MCF 10A (cell line): ENCODE measurements around the gene RACK1. TPM values are rescaled to one million over a fixed set of nuclear protein-coding genes. Genes with fewer than 3 reads are reported as not detected.

Source experiments
- BruUV-seq: library from RNA; stranded (reverse); fragments of 400-500 nt; replicated peaks from 2 replicates; lab custom pipeline; 2021; lab: Mats Ljungman, UMichigan
- CTCF ChIA-PET: fragments of 300-600 bp; sonication (Branson Sonifier 250); formaldehyde crosslinking; extraction: SDS; loops from one replicate; lab custom pipeline; 2021; ENCODE audit warnings: antibody characterized with exemption, inconsistent platforms; lab: Yijun Ruan, JAX
- POLR2A ChIA-PET: fragments of 300-600, 350-650 bp; sonication (Branson Sonifier 250); formaldehyde crosslinking; extraction: SDS; loops from one replicate; lab custom pipeline; 2020; ENCODE audit warnings: antibody characterized with exemption, inconsistent platforms; lab: Yijun Ruan, JAX
- DNase-seq: peaks from one replicate; pipeline ENCODE4 v3.0.0-alpha.2; 2018; ENCODE audit not compliant: unreplicated experiment
- H3K27ac Mint-ChIP-seq: one replicate; pipeline ENCODE4 v1.8.0; 2022; ENCODE audit warnings: mild to moderate bottlenecking, low read depth, mixed read lengths; ENCODE audit not compliant: unreplicated experiment
- H3K27me3 Mint-ChIP-seq: one replicate; pipeline ENCODE4 v1.8.0; 2022; ENCODE audit warnings: mixed read lengths; ENCODE audit not compliant: insufficient read depth, unreplicated experiment
- H3K36me3 Mint-ChIP-seq: one replicate; pipeline ENCODE4 v1.8.0; 2022; ENCODE audit warnings: mild to moderate bottlenecking, moderate library complexity, mixed read lengths; ENCODE audit not compliant: insufficient read depth, unreplicated experiment
- H3K4me1 Mint-ChIP-seq: one replicate; pipeline ENCODE4 v1.8.0; 2022; ENCODE audit warnings: mixed read lengths; ENCODE audit not compliant: insufficient read depth, unreplicated experiment
- H3K4me3 Mint-ChIP-seq: one replicate; pipeline ENCODE4 v1.8.0; 2022; ENCODE audit warnings: mild to moderate bottlenecking, moderate library complexity, mixed read lengths; ENCODE audit not compliant: unreplicated experiment
- H3K9me3 Mint-ChIP-seq: one replicate; pipeline ENCODE4 v1.8.0; 2022; ENCODE audit warnings: mixed read lengths; ENCODE audit not compliant: unreplicated experiment
- intact Hi-C: fragments of 100-400 bp; cut with micrococcal nuclease; formaldehyde crosslinking; loops from 2 replicates; pipeline ENCODE4 v1.14.1; 2022
- total RNA-seq: library from RNA; stranded (reverse); gene quantifications from 2 replicates; pipeline ENCODE4 v1.2.3, GENCODE V29; 2022
- TF ChIP-seq, protein P1 (sequence below): fragments of 200-600 bp; IDR thresholded peaks from one replicate; pipeline ENCODE4 v1.8.0; 2022; ENCODE audit warnings: antibody characterized with exemption, mild to moderate bottlenecking; ENCODE audit not compliant: unreplicated experiment

RACK1 gene
- total RNA-seq, 1 experiment from 2014 or later, result 4,050 TPM

DNA sequence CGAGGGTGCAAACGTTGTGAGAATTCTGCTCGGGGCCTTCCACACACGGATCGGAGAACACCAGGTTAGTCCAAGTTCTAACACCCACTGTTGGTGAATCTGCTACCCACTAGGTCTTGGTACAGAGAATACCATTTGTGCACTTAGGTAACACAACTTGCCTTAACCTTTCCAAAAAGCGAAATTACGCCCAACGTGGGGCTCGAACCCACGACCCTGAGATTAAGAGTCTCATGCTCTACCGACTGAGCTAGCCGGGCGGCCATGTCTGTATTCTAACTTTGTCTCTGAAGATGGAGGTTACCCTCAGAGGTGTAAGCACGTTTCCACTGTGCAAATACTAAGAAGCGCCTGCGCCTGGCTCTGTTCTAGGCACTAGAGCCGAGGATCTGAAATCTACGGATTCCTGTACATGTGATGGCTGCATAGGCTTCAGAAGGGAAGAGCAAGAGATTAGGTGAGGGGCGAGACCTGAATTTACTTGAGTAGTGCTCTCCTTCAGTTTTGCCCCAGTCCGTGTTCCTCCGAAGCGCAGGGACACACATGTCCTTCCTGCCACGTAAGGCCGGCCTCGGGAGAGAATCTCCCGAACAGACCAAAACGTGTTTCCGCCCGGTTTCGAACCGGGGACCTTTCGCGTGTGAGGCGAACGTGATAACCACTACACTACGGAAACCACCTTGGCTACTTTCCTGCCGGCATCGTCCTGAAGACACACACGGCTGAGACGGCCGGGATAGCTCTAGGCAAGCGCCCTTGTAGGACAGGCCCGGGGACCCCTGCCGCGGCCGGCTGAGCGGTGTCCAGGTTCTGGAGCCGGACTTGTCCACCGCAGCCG is 21.7 kb downstream of the RACK1 start:
- Mint-ChIP-seq H3K36me3 (peaks cover 44% of the 10 kb centered on the region), H3K4me1 (peaks cover 32% of the 10 kb centered on the region), H3K27ac (peak overlapping the region; percentile 91), H3K4me3 (peak overlapping the region; percentile 91), H3K27me3 (no peaks in the 10 kb centered on the region), H3K9me3 (no peaks in the 10 kb centered on the region)
- peak; percentile 98 for DNase-seq
- TF ChIP-seq, protein P1, sequence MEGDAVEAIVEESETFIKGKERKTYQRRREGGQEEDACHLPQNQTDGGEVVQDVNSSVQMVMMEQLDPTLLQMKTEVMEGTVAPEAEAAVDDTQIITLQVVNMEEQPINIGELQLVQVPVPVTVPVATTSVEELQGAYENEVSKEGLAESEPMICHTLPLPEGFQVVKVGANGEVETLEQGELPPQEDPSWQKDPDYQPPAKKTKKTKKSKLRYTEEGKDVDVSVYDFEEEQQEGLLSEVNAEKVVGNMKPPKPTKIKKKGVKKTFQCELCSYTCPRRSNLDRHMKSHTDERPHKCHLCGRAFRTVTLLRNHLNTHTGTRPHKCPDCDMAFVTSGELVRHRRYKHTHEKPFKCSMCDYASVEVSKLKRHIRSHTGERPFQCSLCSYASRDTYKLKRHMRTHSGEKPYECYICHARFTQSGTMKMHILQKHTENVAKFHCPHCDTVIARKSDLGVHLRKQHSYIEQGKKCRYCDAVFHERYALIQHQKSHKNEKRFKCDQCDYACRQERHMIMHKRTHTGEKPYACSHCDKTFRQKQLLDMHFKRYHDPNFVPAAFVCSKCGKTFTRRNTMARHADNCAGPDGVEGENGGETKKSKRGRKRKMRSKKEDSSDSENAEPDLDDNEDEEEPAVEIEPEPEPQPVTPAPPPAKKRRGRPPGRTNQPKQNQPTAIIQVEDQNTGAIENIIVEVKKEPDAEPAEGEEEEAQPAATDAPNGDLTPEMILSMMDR, result no peak
- ChIA-PET POLR2A (interaction anchor here (0.6 to 11.0 kb wide), 23 partner anchors 7 to 421 kb away, joined by 3 to 374 read pairs (median 5); partner anchors contain the start of genes MGAT1, RACK1, TRIM52 and TRIM7), CTCF (interaction anchor here (0.5 to 1.6 kb wide), 3 partner anchors 15 to 29 kb away, joined by 3 to 5 read pairs (median 4); no protein-coding TSS in a partner anchor)
- intact Hi-C loops, result loop anchor here (1.0 to 2.0 kb wide), 5 partner anchors 15 to 63 kb away; partner anchors contain the start of gene TRIM52
- BruUV-seq, result TSS peak; percentile 70

DNA sequence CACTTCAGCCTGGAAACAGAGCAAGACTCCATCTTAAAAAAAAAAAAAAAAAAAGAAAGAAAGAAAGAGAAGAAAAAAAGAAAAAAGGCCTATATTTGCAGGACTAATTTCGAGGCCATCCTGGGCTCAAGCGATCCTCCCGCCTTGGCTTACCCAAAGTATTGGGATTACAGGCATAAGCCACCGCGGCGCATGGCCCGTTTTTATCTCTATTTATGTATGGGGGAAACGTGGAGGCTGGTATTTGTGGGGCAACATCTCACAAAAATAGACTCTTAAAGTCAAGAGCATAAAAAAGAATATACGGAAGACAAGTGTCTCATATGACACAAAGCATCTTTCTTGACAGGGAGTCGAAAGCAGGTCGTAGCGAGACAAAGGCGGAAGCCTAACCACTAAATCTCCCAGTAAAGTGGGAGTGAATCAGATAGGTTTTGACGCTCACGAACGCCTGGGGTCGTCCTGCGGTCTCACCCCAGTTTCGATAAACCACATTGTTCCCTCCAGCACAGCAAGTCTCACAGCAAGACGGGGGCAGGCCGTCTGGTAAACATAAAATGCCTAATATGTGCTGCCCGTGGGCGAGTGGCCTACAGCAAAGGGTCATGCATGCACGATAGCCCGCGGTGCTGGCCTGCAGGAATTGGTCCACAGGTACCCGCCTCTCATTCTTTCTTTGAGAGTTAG is 22.5 kb downstream of the RACK1 start:
- POLR2A ChIA-PET, result interaction anchor here (0.8 to 11.0 kb wide), 11 partner anchors 11 to 410 kb away, joined by 3 to 374 read pairs (median 8); partner anchors contain the start of genes RACK1, TRIM52, TRIM7 and ZFP62
- Mint-ChIP-seq H3K27ac (peak overlapping the region; percentile 91), H3K27me3 (no peaks in the 10 kb centered on the region), H3K9me3 (no peaks in the 10 kb centered on the region), H3K4me3 (peak overlapping the region; percentile 91), H3K4me1 (peaks cover 36% of the 10 kb centered on the region), H3K36me3 (peaks cover 38% of the 10 kb centered on the region)
- BruUV-seq, result no TSS peak
- CTCF ChIA-PET, result interaction anchor here (0.6 to 1.6 kb wide), 2 partner anchors 15 to 121 kb away, joined by 3 to 5 read pairs; no protein-coding TSS in a partner anchor
- TF ChIP-seq, protein P1, result no peak
- intact Hi-C loops, result no loop called here
- no peak for DNase-seq

DNA sequence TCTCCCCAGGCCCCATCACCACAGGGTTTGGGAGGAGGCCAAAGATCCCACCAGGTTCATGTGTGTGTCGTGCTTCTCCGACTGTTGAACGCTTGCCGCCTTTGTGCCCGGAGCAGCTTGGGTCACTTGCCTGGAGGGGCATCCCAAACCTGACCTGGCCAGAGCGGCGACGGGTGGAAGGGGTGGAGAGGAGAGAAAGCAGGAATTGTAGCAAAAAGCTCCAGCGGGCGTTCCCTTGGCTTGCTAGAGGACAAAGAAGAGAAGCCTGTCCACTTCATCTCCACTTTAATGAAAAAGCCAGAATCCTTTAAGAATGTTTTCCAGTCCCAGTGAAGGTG is 23.6 kb downstream of the RACK1 start:
- ChIA-PET POLR2A (interaction anchor here (0.8 to 11.0 kb wide), 6 partner anchors 13 to 47 kb away, joined by 3 to 374 read pairs (median 3); partner anchors contain the start of genes RACK1 and TRIM7), CTCF (no interaction called here)
- TF ChIP-seq, protein P1, result no peak
- Mint-ChIP-seq H3K9me3 (no peaks in the 10 kb centered on the region), H3K4me3 (peak overlapping the region; percentile 3), H3K27ac (no peak overlapping the region), H3K4me1 (peaks cover 38% of the 10 kb centered on the region), H3K27me3 (no peaks in the 10 kb centered on the region), H3K36me3 (peaks cover 38% of the 10 kb centered on the region)
- intact Hi-C loops, result no loop called here
- BruUV-seq, result no TSS peak
- DNase-seq, result no peak
